ENCODE data around the gene MRPS30.

GRCh38 chr5:44769200-44769876 lies 39.4 kb upstream of the MRPS30 start:
- TF ChIP-seq, protein P1, sequence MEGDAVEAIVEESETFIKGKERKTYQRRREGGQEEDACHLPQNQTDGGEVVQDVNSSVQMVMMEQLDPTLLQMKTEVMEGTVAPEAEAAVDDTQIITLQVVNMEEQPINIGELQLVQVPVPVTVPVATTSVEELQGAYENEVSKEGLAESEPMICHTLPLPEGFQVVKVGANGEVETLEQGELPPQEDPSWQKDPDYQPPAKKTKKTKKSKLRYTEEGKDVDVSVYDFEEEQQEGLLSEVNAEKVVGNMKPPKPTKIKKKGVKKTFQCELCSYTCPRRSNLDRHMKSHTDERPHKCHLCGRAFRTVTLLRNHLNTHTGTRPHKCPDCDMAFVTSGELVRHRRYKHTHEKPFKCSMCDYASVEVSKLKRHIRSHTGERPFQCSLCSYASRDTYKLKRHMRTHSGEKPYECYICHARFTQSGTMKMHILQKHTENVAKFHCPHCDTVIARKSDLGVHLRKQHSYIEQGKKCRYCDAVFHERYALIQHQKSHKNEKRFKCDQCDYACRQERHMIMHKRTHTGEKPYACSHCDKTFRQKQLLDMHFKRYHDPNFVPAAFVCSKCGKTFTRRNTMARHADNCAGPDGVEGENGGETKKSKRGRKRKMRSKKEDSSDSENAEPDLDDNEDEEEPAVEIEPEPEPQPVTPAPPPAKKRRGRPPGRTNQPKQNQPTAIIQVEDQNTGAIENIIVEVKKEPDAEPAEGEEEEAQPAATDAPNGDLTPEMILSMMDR (conservative IDR thresholded peaks at IDR 0.05), result no peak
- TF ChIP-seq EZH2 (IDR thresholded peaks at IDR 0.05; ENCODE audit: low read depth), result no peak
